H9 (cell line): ENCODE data around the gene CUEDC2. TPM values are rescaled to one million over a fixed set of nuclear protein-coding genes. Genes with fewer than 3 reads are reported as not detected.
A peak's percentile ranks its signal among the peaks of the same experiment; 100 is the strongest.

ENCODE experiments used
- DNase-seq: peaks from one replicate; pipeline ENCODE4 v3.0.0-alpha.2; 2017
- H2AFZ ChIP-seq: one replicate; pipeline ENCODE4 v1.6.1; 2013; ENCODE audit warnings: mild to moderate bottlenecking, low read length, control low read depth, moderate library complexity
- H2AK5ac ChIP-seq: 2 replicates; pipeline ENCODE4 v1.6.1; 2013; ENCODE audit warnings: low read length, control low read depth, mixed read lengths; ENCODE audit not compliant: insufficient read length
- H2BK120ac ChIP-seq: one replicate; pipeline ENCODE4 v1.6.1; 2013; ENCODE audit warnings: low read depth, mild to moderate bottlenecking, low read length, control low read depth, inconsistent platforms; ENCODE audit not compliant: poor library complexity, severe bottlenecking
- H2BK12ac ChIP-seq: 2 replicates; pipeline ENCODE4 v1.6.1; 2013; ENCODE audit warnings: low read length, control low read depth, mixed read lengths, low read depth; ENCODE audit not compliant: insufficient read length
- H2BK15ac ChIP-seq: 2 replicates; pipeline ENCODE4 v1.6.1; 2013; ENCODE audit warnings: low read depth, low read length, control low read depth
- H2BK20ac ChIP-seq: one replicate; pipeline ENCODE4 v1.6.1; 2013; ENCODE audit warnings: low read depth, mild to moderate bottlenecking, low read length, control low read depth, inconsistent platforms; ENCODE audit not compliant: poor library complexity, severe bottlenecking
- H2BK5ac ChIP-seq: 2 replicates; pipeline ENCODE4 v1.6.1; 2013; ENCODE audit warnings: low read length, control low read depth, mixed read lengths; ENCODE audit not compliant: insufficient read length
- H3K14ac ChIP-seq: 2 replicates; pipeline ENCODE4 v1.6.1; 2013; ENCODE audit warnings: low read length, control low read depth; ENCODE audit not compliant: insufficient read depth
- H3K18ac ChIP-seq: 2 replicates; pipeline ENCODE4 v1.6.1; 2013; ENCODE audit warnings: low read depth, mild to moderate bottlenecking, mixed read lengths, low read length, control low read depth; ENCODE audit not compliant: insufficient read length
- H3K23ac ChIP-seq: 2 replicates; pipeline ENCODE4 v1.6.1; 2013; ENCODE audit warnings: low read length, control low read depth, mixed read lengths, low read depth; ENCODE audit not compliant: insufficient read length
- H3K23me2 ChIP-seq: 2 replicates; pipeline ENCODE4 v1.6.1; 2013; ENCODE audit warnings: low read depth, mild to moderate bottlenecking, mixed read lengths, low read length, control low read depth; ENCODE audit not compliant: insufficient read length, poor library complexity, severe bottlenecking
- H3K27ac ChIP-seq: 2 replicates; pipeline ENCODE4 v1.5.1; 2013; ENCODE audit warnings: low read length, control low read depth, mixed read lengths, low read depth; ENCODE audit not compliant: insufficient read length
- H3K27me3 ChIP-seq: 2 replicates; pipeline ENCODE4 v1.6.1; 2013; ENCODE audit warnings: low read length, control low read depth, inconsistent platforms; ENCODE audit not compliant: insufficient read depth
- H3K4ac ChIP-seq: 2 replicates; pipeline ENCODE4 v1.6.1; 2013; ENCODE audit warnings: low read depth, mild to moderate bottlenecking, control low read depth, inconsistent platforms, low read length, moderate library complexity
- H3K4me1 ChIP-seq: 2 replicates; pipeline ENCODE4 v1.6.1; 2013; ENCODE audit warnings: low read length, control low read depth, inconsistent platforms; ENCODE audit not compliant: insufficient read depth
- H3K4me2 ChIP-seq: 2 replicates; pipeline ENCODE4 v1.6.1; 2013; ENCODE audit warnings: low read length, control low read depth, mixed read lengths; ENCODE audit not compliant: insufficient read length, insufficient read depth
- H3K56ac ChIP-seq: 2 replicates; pipeline ENCODE4 v1.6.1; 2013; ENCODE audit warnings: low read depth, mild to moderate bottlenecking, mixed read lengths, low read length, control low read depth; ENCODE audit not compliant: insufficient read length
- H3K79me1 ChIP-seq: 2 replicates; pipeline ENCODE4 v1.6.1; 2013; ENCODE audit warnings: low read depth, mild to moderate bottlenecking, moderate library complexity, low read length, control low read depth, inconsistent platforms; ENCODE audit not compliant: insufficient read depth, poor library complexity, severe bottlenecking
- H3K79me2 ChIP-seq: 2 replicates; pipeline ENCODE4 v1.6.1; 2013; ENCODE audit warnings: low read length, control low read depth, inconsistent platforms; ENCODE audit not compliant: insufficient read depth
- H3K9ac ChIP-seq: 2 replicates; pipeline ENCODE4 v1.6.1; 2013; ENCODE audit warnings: low read length, control low read depth, mixed read lengths; ENCODE audit not compliant: insufficient read length; ENCODE audit errors: extremely low read depth
- H3K9me3 ChIP-seq: one replicate; pipeline ENCODE4 v1.6.1; 2013; ENCODE audit warnings: low read depth, low read length, inconsistent platforms; ENCODE audit not compliant: control insufficient read depth
- H3T11ph ChIP-seq: one replicate; pipeline ENCODE4 v1.6.1; 2013; ENCODE audit warnings: mild to moderate bottlenecking, low read length, control low read depth, inconsistent platforms
- H4K20me1 ChIP-seq: one replicate; pipeline ENCODE4 v1.6.1; 2013; ENCODE audit not compliant: control insufficient read depth, insufficient read length, insufficient read depth
- H4K5ac ChIP-seq: 2 replicates; pipeline ENCODE4 v1.6.1; 2013; ENCODE audit warnings: low read depth, mild to moderate bottlenecking, mixed read lengths, low read length, control low read depth; ENCODE audit not compliant: insufficient read length
- H4K8ac ChIP-seq: replicated peaks from 2 replicates; pipeline ENCODE4 v1.6.1; 2013; ENCODE audit warnings: low read length, control low read depth, mixed read lengths, low read depth; ENCODE audit not compliant: insufficient read length
- H4K91ac ChIP-seq: 2 replicates; pipeline ENCODE4 v1.6.1; 2013; ENCODE audit warnings: low read depth, mild to moderate bottlenecking, moderate library complexity, mixed read lengths, low read length, control low read depth; ENCODE audit not compliant: insufficient read length
- H3K27ac Mint-ChIP-seq, 3 experiments: 2 replicates in 2 of 3; 3 replicates in 1 of 3; pipeline ENCODE4 v1.8.0; 2020 to 2021; ENCODE audit warnings: mixed read lengths in 3 of 3, mild to moderate bottlenecking in 1 of 3, moderate library complexity in 1 of 3
- H3K27me3 Mint-ChIP-seq: 2 replicates; pipeline ENCODE4 v1.8.0; 2021; ENCODE audit warnings: low read depth, mild to moderate bottlenecking, moderate library complexity, mixed read lengths
- H3K36me3 Mint-ChIP-seq, 3 experiments: 2 replicates in 2 of 3; 3 replicates in 1 of 3; pipeline ENCODE4 v1.8.0; 2020 to 2021; ENCODE audit warnings: low read depth in 3 of 3, mixed read lengths in 3 of 3; ENCODE audit not compliant: insufficient read depth in 1 of 3
- H3K4me1 Mint-ChIP-seq, 2 experiments: 2 replicates each; pipeline ENCODE4 v1.8.0; 2020; ENCODE audit warnings: mixed read lengths in 2 of 2
- H3K4me3 Mint-ChIP-seq, 2 experiments: 2 replicates in 1 of 2; 3 replicates in 1 of 2; pipeline ENCODE4 v1.8.0; 2020 to 2021; ENCODE audit warnings: mild to moderate bottlenecking in 2 of 2, mixed read lengths in 2 of 2, moderate library complexity in 1 of 2
- H3K9me3 Mint-ChIP-seq, 2 experiments: 2 replicates in 1 of 2; 3 replicates in 1 of 2; pipeline ENCODE4 v1.8.0; 2020; ENCODE audit warnings: mild to moderate bottlenecking in 2 of 2, mixed read lengths in 2 of 2, moderate library complexity in 1 of 2
- CTCF ChIP-seq: fragments of 200-600 bp; sonication (generic); conservative IDR thresholded peaks from 3 replicates; pipeline ENCODE4 v1.8.0; 2021; ENCODE audit warnings: antibody characterized with exemption, mild to moderate bottlenecking
- WGBS: extraction: QIAGEN DNeasy Blood & Tissue Kit; methylation state at CpG from one replicate; pipeline ENCODE4 v1.1.7; 2013; ENCODE audit warnings: missing lambda C conversion rate, low lambda C conversion rate, mixed read lengths; ENCODE audit not compliant: insufficient read length; ENCODE audit errors: extremely low coverage; 5-methylcytosine and 5-hydroxymethylcytosine counted together
- total RNA-seq: library from RNA; stranded (reverse); gene quantifications from 2 replicates; pipeline ENCODE4 v1.2.1, GENCODE V29; 2021

The CUEDC2 gene
- total RNA-seq, 1 experiment from 2014 or later: 41.2 TPM

DNA sequence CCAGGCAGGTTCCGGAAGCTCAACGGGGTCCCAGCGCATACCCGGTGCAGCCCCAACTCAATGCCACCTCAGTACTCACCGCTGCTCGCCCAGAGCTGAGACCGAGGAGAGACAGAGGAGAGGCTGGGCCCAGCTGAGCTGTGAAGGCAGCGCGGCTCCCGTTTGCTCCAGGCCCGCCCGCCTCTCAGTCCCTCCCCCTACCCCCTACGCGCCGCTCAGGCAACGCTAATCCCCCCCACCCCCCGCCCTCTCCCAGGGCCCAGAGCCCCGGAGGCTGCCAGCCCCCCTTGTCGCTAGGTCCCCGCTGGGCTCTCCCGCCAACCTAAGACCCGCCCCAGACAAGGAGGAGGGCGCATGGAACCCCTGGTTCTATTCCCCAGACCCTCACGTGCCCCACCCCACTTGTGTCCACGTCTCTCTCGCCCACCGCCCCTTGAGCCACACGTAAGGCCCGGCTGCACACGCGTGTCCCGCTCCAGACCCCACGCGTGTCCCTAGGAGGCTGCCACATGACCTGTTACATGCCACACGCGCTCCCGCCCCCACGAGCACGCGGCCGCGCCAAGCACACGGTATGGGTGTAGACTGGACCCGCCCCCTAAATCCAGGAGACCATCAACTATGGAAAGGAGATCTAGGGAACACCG lies 13.6 kb downstream of the CUEDC2 start, which contains the start of gene PSD:
PSD (minus strand) TSS at position 164 of the 647 bp plus-strand sequence. CDS start 1,747 bp downstream, outside the sequence.
- Histone ChIP-seq H3K18ac (peak within 1 kb of the TSS; percentile 58), H3K56ac (no peak within 1 kb of the TSS), H4K91ac (no peak within 1 kb of the TSS), H3K4me1 (peaks cover 2% of the 10 kb centered on the region; the same call in 1 of the 2 replicates), H3K4me2 (peak within 1 kb of the TSS; percentile 74), H3K23ac (no peak within 1 kb of the TSS), H2BK5ac (no peak within 1 kb of the TSS), H3K79me1 (no peaks in the 10 kb centered on the region), H2AFZ (no peak within 1 kb of the TSS), H2BK120ac (no peak within 1 kb of the TSS), H3K79me2 (no peaks in the 10 kb centered on the region), H3T11ph (no peak within 1 kb of the TSS), H3K27ac (no peak within 1 kb of the TSS), H3K9ac (no peak within 1 kb of the TSS), H3K27me3 (no peaks in the 10 kb centered on the region), H4K20me1 (no peaks in the 10 kb centered on the region), H3K4ac (no peak within 1 kb of the TSS), H4K5ac (no peak within 1 kb of the TSS), H3K9me3 (no peaks in the 10 kb centered on the region), H2BK15ac (no peak within 1 kb of the TSS), H2BK12ac (no peak within 1 kb of the TSS), H3K23me2 (peaks cover 35% of the 10 kb centered on the region), H2BK20ac (no peak within 1 kb of the TSS), H3K14ac (no peak within 1 kb of the TSS), H4K8ac (no peak within 1 kb of the TSS), H2AK5ac (no peak within 1 kb of the TSS)
- no peaks in the 10 kb centered on the region; a peak in 1 of 5 replicates for H3K9me3 Mint-ChIP-seq
- H3K36me3 Mint-ChIP-seq: peaks cover 6 to 9% (median 9%) of the 10 kb centered on the region in 3 experiments; a peak in 4 of 7 replicates
- H3K27me3 Mint-ChIP-seq: peaks cover 31% of the 10 kb centered on the region
- peaks cover 19 to 37% of the 10 kb centered on the region in 2 experiments for H3K4me1 Mint-ChIP-seq
- H3K27ac Mint-ChIP-seq: peak within 1 kb of the TSS in 2 of 3 experiments; percentile 60 to 96; a peak in 4 of 7 replicates
- TF ChIP-seq CTCF: no peak; the same call in 2 of the 3 replicates
- peak; percentile 78 for DNase-seq
- no CpG with 5 or more reads among the region's 45 CpGs for WGBS
- peak within 1 kb of the TSS; percentile 92 to 97 for H3K4me3 Mint-ChIP-seq
